Osteocyte (in vitro differentiated cells): ENCODE data around the gene CYP4F8. TPM values are rescaled to one million over a fixed set of nuclear protein-coding genes. Genes with fewer than 3 reads are reported as not detected.

Experiments
- DNase-seq: peaks from one replicate; pipeline ENCODE4 v3.0.0; 2021; ENCODE audit warnings: mixed read lengths; ENCODE audit not compliant: unreplicated experiment; ENCODE audit errors: extremely low spot score
- H3K27ac Mint-ChIP-seq: one replicate; pipeline ENCODE4 v1.8.0; 2021; ENCODE audit warnings: mild to moderate bottlenecking, mixed read lengths; ENCODE audit not compliant: unreplicated experiment
- H3K27me3 Mint-ChIP-seq: one replicate; pipeline ENCODE4 v1.8.0; 2021; ENCODE audit warnings: mixed read lengths; ENCODE audit not compliant: unreplicated experiment
- H3K36me3 Mint-ChIP-seq: one replicate; pipeline ENCODE4 v1.8.0; 2021; ENCODE audit warnings: mixed read lengths; ENCODE audit not compliant: unreplicated experiment
- H3K4me1 Mint-ChIP-seq: one replicate; pipeline ENCODE4 v1.8.0; 2021; ENCODE audit warnings: mixed read lengths; ENCODE audit not compliant: unreplicated experiment
- H3K4me3 Mint-ChIP-seq: one replicate; pipeline ENCODE4 v1.8.0; 2021; ENCODE audit warnings: mild to moderate bottlenecking, moderate library complexity, mixed read lengths; ENCODE audit not compliant: unreplicated experiment
- H3K9me3 Mint-ChIP-seq: one replicate; pipeline ENCODE4 v1.8.0; 2021; ENCODE audit warnings: mixed read lengths; ENCODE audit not compliant: unreplicated experiment
- total RNA-seq: library from RNA; stranded (reverse); gene quantifications from 2 replicates; pipeline ENCODE4 v1.2.1, GENCODE V29; 2021
- TF ChIP-seq, protein P1 (sequence below): fragments of 200-600 bp; sonication (generic); IDR thresholded peaks from 2 replicates; pipeline ENCODE4 v1.5.0; 2021; ENCODE audit warnings: antibody characterized with exemption, mild to moderate bottlenecking, moderate library complexity

Gene CYP4F8
- total RNA-seq, 1 donor from 2014 or later = not detected

DNA sequence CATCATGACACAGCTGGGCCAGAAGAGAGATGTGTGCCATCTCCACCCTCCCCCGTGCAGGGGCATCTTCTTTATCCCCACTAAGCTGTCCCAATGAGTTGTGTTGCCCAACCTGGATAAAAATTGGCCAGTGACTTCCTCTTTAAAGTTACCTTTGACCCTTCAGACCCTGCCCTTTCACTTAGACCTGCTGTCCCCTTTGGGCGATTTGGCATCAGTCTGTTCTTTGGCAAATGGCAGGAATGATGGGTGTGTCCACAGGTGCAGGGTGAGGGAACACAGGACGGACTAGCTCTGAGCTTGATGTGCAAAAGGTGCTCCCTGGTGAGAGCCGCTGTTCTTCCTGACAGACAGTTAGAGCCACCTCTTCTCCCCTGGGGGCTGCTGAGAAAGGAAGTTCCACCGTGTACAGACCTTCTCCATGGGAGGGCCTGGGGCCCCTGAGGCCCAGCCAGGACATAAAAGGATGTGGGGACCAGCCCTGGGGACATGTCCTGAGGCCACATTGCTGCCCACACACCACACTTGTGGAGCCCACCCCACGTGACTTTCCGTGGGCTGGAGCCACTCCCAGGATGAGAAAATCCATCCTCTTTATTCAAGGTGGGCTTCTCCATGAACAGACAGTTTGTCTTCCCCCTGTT lies 1.7 kb downstream of the CYP4F8 start:
- Mint-ChIP-seq H3K4me1 (no peaks in the 10 kb centered on the region), H3K27ac (no peak overlapping the region), H3K4me3 (no peak overlapping the region), H3K9me3 (peaks cover 12% of the 10 kb centered on the region), H3K36me3 (no peaks in the 10 kb centered on the region), H3K27me3 (no peaks in the 10 kb centered on the region)
- TF ChIP-seq, protein P1, sequence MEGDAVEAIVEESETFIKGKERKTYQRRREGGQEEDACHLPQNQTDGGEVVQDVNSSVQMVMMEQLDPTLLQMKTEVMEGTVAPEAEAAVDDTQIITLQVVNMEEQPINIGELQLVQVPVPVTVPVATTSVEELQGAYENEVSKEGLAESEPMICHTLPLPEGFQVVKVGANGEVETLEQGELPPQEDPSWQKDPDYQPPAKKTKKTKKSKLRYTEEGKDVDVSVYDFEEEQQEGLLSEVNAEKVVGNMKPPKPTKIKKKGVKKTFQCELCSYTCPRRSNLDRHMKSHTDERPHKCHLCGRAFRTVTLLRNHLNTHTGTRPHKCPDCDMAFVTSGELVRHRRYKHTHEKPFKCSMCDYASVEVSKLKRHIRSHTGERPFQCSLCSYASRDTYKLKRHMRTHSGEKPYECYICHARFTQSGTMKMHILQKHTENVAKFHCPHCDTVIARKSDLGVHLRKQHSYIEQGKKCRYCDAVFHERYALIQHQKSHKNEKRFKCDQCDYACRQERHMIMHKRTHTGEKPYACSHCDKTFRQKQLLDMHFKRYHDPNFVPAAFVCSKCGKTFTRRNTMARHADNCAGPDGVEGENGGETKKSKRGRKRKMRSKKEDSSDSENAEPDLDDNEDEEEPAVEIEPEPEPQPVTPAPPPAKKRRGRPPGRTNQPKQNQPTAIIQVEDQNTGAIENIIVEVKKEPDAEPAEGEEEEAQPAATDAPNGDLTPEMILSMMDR = no peak
- DNase-seq = peak; percentile 81

GRCh38 chr19:15618321-15618720 lies 3.3 kb downstream of the CYP4F8 start:
- Mint-ChIP-seq H3K36me3 (no peaks in the 10 kb centered on the region), H3K27ac (no peak overlapping the region), H3K4me3 (no peak overlapping the region), H3K4me1 (no peaks in the 10 kb centered on the region), H3K9me3 (peaks cover 21% of the 10 kb centered on the region), H3K27me3 (no peaks in the 10 kb centered on the region)
- peak; percentile 60 for DNase-seq
- TF ChIP-seq, protein P1 = no peak

DNA sequence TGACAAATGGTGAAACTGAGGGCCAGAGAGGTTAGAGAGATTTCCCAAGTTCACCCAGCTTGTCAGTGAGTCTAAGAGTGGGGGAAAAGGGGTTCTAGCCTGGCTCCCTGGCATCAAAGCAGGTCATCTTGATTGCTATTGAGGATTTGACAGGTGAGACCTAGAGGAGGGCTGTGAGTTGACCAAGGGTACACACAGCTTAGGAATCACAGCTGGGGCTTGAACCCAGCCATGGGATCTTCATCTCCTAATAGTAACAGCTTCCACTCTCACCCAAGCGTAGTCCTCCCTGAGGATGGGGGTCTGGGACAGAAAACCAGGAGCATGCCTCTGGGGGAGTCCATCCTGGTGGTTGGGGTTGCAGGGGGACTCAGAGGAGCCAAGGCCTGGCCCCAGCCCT lies 6.8 kb downstream of the CYP4F8 start:
- TF ChIP-seq, protein P1 = no peak
- Mint-ChIP-seq H3K4me3 (no peak overlapping the region), H3K4me1 (no peaks in the 10 kb centered on the region), H3K36me3 (no peaks in the 10 kb centered on the region), H3K27me3 (no peaks in the 10 kb centered on the region), H3K9me3 (peaks cover 23% of the 10 kb centered on the region), H3K27ac (no peak overlapping the region)
- peak; percentile 75 for DNase-seq

DNA sequence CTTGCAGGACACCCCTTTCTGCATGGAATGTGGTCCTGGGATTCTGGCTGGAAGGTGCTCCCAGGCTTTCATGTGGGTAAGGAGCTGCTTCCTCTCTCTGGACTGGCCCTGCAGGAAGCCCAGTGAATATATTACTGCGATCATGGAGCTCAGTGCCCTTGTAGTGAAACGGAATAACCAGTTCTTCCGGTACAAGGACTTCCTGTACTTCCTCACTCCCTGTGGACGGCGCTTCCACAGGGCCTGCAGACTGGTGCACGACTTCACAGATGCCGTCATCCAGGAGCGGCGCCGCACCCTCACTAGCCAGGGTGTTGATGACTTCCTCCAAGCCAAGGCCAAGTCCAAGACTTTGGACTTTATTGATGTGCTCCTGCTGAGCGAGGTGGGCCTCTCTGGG lies 8.0 kb downstream of the CYP4F8 start:
- H3K4me3 Mint-ChIP-seq = no peak overlapping the region
- no peak overlapping the region for H3K27ac Mint-ChIP-seq
- H3K27me3 Mint-ChIP-seq = no peaks in the 10 kb centered on the region
- DNase-seq = peak; percentile 75
- peaks cover 16% of the 10 kb centered on the region for H3K9me3 Mint-ChIP-seq
- TF ChIP-seq, protein P1 = no peak
- no peaks in the 10 kb centered on the region for H3K36me3 Mint-ChIP-seq
- no peaks in the 10 kb centered on the region for H3K4me1 Mint-ChIP-seq

DNA sequence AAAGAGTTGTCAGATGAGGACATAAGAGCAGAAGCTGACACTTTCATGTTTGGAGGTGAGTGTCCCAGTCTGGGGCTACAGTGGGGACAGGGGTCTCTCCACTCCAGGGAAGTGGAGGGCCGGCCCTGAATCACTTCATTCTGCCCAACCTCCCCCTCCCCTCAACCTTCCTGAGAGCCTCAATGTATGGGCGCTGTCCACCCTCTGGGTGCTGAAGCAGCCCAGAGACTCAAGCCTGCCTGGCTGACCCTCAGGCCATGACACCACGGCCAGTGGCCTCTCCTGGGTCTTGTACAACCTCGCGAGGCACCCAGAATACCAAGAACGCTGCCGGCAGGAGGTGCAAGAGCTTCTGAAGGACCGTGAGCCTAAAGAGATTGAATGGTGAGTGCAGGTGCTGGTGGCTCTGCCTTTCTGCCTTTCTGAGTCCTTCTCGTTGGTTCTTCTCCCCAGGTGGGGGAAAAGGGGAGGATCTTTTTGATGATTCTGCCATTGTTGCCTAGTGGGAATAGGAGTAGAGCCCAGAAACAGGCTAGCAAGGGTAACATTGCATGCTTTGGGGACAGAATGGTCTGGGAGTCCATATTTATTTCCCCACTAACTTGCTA lies 8.8 kb downstream of the CYP4F8 start:
- Mint-ChIP-seq H3K4me1 (no peaks in the 10 kb centered on the region), H3K27ac (no peak overlapping the region), H3K9me3 (peaks cover 11% of the 10 kb centered on the region), H3K27me3 (no peaks in the 10 kb centered on the region), H3K4me3 (no peak overlapping the region), H3K36me3 (no peaks in the 10 kb centered on the region)
- DNase-seq = peak; percentile 68
- TF ChIP-seq, protein P1 = no peak
